K562 (cell line): ENCODE data around the gene KRT8.

Experiments used
- ATF1 ChIP-seq, 2 experiments: fragments of 450-650 bp in 1 of 2; IDR thresholded peaks; 2 replicates each; pipeline ENCODE4 v1.6.1; 2016; ENCODE audit warnings: missing compliant biosample characterization in 1 of 2, missing genetic modification characterization in 1 of 2
- BCLAF1 ChIP-seq, 2 experiments: fragments of 450-650 bp in 1 of 2; IDR thresholded peaks; 2 replicates each; pipeline ENCODE4 v1.6.1; 2011 to 2017; ENCODE audit warnings: low read depth in 2 of 2, antibody characterized with exemption in 1 of 2, borderline replicate concordance in 1 of 2, low read length in 1 of 2, mild to moderate bottlenecking in 1 of 2, mixed read lengths in 1 of 2; ENCODE audit not compliant: control insufficient read depth in 1 of 2
- CREB1 ChIP-seq, 2 experiments: sonication (generic) in 1 of 2; formaldehyde crosslinking in 1 of 2; IDR thresholded peaks; 2 replicates each; pipeline versions ENCODE4 v1.6.1 to v1.8.0; 2012 to 2022; ENCODE audit warnings: inconsistent platforms in 1 of 2, mild to moderate bottlenecking in 1 of 2, missing genetic modification reagents in 1 of 2, moderate library complexity in 1 of 2
- CREM ChIP-seq: IDR thresholded peaks from 2 replicates; pipeline ENCODE4 v1.6.1; 2014; ENCODE audit warnings: antibody characterized with exemption, low read depth
- CTCF ChIP-seq, 3 experiments: IDR thresholded peaks in 2 of 3; conservative IDR thresholded peaks in 1 of 3; 2 replicates each; pipeline ENCODE4 v1.5.1; 2011 to 2012; ENCODE audit warnings: low read length in 3 of 3, mild to moderate bottlenecking in 3 of 3, control low read depth in 2 of 3, improper control_type of control experiment in 1 of 3, inconsistent platforms in 1 of 3, low read depth in 1 of 3, mixed read lengths in 1 of 3, moderate library complexity in 1 of 3; ENCODE audit not compliant: insufficient read depth in 2 of 3
- EZH2 ChIP-seq: IDR thresholded peaks from 2 replicates; pipeline ENCODE4 v1.6.1; 2012; ENCODE audit warnings: low read depth, mild to moderate bottlenecking, inconsistent platforms, low read length, borderline replicate concordance
- MXI1 ChIP-seq: IDR thresholded peaks from 2 replicates; pipeline ENCODE4 v1.6.1; 2011; ENCODE audit warnings: low read depth, mild to moderate bottlenecking, improper control_type of control experiment, low read length
- NCOA4 ChIP-seq: fragments of 450-650 bp; IDR thresholded peaks from 2 replicates; pipeline ENCODE4 v1.6.1; 2018; ENCODE audit warnings: mild to moderate bottlenecking; ENCODE audit not compliant: partially characterized antibody
- ZNF586 ChIP-seq: fragments of 450-650 bp; formaldehyde crosslinking; conservative IDR thresholded peaks from 2 replicates; pipeline ENCODE4 v1.4.0; 2020; ENCODE audit warnings: mild to moderate bottlenecking, moderate library complexity
- ZNF609 ChIP-seq: sonication (generic); formaldehyde crosslinking; IDR thresholded peaks from 2 replicates; pipeline ENCODE4 v1.8.1; 2023; ENCODE audit warnings: missing genetic modification reagents, mild to moderate bottlenecking, borderline replicate concordance
- ZNF707 ChIP-seq: fragments of 250-450 bp; sonication (Bioruptor Pico); conservative IDR thresholded peaks from 2 replicates; pipeline ENCODE4 v1.8.0; 2022; ENCODE audit warnings: inconsistent platforms, mild to moderate bottlenecking, moderate library complexity

DNA sequence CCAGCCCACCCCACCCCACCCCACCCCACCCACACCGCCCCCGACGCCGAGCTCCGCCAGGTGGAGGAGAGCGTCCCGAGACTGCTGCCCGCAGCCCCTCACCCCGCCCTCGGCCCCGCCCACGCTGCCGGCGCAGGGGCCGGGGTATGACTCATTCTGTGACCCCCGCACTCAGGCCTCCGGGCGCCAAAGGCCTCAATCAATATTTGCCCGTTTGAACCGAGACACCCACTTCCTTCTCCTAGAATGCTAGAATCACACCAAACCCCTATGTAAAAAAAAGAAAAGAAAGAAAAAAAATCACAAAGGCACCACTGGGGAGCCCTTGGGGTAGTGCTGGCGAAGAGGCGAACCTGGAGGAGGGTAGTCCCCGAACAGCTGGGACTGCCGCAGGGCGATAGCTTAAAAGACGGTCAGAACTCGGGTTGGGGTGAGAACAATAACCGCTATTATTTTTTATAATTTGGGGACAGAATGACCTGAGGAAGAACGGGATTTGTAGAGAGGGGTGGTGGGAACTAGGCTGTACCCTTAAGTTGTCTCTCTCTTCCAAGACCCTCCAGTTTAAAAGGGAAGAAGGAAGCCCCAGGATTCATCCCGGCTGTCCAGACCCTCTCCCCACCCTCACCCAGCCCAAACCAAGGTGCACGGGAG lies 894 bp downstream of the KRT8 start:
- no peak for TF ChIP-seq EZH2
- TF ChIP-seq MXI1, result no peak
- TF ChIP-seq ZNF586 (CRISPR knock-in tag), result no peak
- no peak for TF ChIP-seq ATF1 (CRISPR knock-in tag; IDR thresholded peaks at IDR 0.05)
- TF ChIP-seq ATF1 (tag; IDR thresholded peaks at IDR 0.05), result no peak
- TF ChIP-seq CREB1 (IDR thresholded peaks at IDR 0.05), result no peak
- 0 out of 2 replicates have a peak, but pooled peaks have one; percentile 14 for TF ChIP-seq CREB1 (CRISPR knock-in tag; IDR thresholded peaks at IDR 0.05)
- TF ChIP-seq ZNF707 (CRISPR knock-in tag), result no peak
- no peak for TF ChIP-seq NCOA4
- TF ChIP-seq CTCF (IDR thresholded peaks at IDR 0.05 in 2 of 3, conservative IDR thresholded peaks at IDR 0.05 in 1 of 3; ENCODE audit: insufficient read depth in 2 of 3, low read depth in 1 of 3, low read length in 3 of 3), result peak in 1 of 3 experiments; percentile 12; a peak in 1 of 6 replicates
- no peak for TF ChIP-seq BCLAF1 (IDR thresholded peaks at IDR 0.05; ENCODE audit: borderline replicate concordance in 1 of 2, control insufficient read depth in 1 of 2, low read depth in 2 of 2, low read length in 1 of 2)
- no peak for TF ChIP-seq ZNF609 (CRISPR knock-in tag)
- TF ChIP-seq CREM, result 0 out of 2 replicates have a peak, but pooled peaks have one; percentile 44
